Measurements from ENCODE around the gene CSNK1A1L. TPM values are rescaled to one million over a fixed set of nuclear protein-coding genes. Genes with fewer than 3 reads are reported as not detected.

The CSNK1A1L gene
- total RNA-seq, 1 experiment from 2014 or later = not detected

DNA sequence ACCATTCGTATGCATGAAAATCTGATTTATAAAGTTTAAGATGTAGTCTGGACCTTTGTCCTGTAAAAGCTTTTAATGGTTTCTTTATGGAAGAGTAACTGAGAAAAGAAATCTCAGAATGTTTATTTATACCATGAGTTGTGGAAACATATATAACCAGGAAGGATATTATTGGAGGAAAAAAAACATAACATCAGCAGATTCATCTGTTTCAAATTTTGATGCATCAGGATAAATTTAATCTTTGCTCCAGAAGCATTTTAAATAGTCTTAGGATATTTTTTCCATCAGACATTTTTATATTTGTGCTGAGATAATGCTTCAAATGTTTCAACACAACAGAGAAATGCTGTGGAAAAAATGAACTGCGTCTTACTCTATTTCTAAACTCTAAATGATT is 31.2 kb upstream of the CSNK1A1L start:
- intact Hi-C loops (cut with micrococcal nuclease; ENCODE audit: unreplicated experiment) = no loop called here
- no TSS peak for BruUV-seq (replicated peaks)
- ATAC-seq = no peak
- ChIA-PET POLR2A (no interaction called here), CTCF (no interaction called here)
- Histone ChIP-seq H3K36me3 (ENCODE audit: control insufficient read depth, insufficient read depth, low read length) (no peaks in the 10 kb centered on the region; the same call in 1 of the 2 replicates), H3K4me1 (ENCODE audit: control insufficient read depth, insufficient read depth, low read length) (no peaks in the 10 kb centered on the region), H3K9me3 (ENCODE audit: control insufficient read depth, insufficient read depth, low read depth, low read length) (no peaks in the 10 kb centered on the region), H3K27me3 (ENCODE audit: control insufficient read depth, insufficient read depth, low read length) (no peaks in the 10 kb centered on the region), H3K27ac (ENCODE audit: low read length) (no peak overlapping the region), H3K4me3 (ENCODE audit: low read depth in 2 of 2, low read length in 2 of 2) (no peak overlapping the region)
- TF ChIP-seq, protein P1, sequence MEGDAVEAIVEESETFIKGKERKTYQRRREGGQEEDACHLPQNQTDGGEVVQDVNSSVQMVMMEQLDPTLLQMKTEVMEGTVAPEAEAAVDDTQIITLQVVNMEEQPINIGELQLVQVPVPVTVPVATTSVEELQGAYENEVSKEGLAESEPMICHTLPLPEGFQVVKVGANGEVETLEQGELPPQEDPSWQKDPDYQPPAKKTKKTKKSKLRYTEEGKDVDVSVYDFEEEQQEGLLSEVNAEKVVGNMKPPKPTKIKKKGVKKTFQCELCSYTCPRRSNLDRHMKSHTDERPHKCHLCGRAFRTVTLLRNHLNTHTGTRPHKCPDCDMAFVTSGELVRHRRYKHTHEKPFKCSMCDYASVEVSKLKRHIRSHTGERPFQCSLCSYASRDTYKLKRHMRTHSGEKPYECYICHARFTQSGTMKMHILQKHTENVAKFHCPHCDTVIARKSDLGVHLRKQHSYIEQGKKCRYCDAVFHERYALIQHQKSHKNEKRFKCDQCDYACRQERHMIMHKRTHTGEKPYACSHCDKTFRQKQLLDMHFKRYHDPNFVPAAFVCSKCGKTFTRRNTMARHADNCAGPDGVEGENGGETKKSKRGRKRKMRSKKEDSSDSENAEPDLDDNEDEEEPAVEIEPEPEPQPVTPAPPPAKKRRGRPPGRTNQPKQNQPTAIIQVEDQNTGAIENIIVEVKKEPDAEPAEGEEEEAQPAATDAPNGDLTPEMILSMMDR (IDR thresholded peaks at IDR 0.05) = no peak
- TF ChIP-seq SIN3A (IDR thresholded peaks at IDR 0.05; ENCODE audit: borderline replicate concordance, insufficient read depth, low read depth, low read length) (no peak), POLR2AphosphoS5 (IDR thresholded peaks at IDR 0.05; ENCODE audit: low read depth, low read length) (no peak), TCF7L2 (IDR thresholded peaks at IDR 0.05; ENCODE audit: low read depth, low read length) (no peak)
- TF ChIP-seq, protein P2, sequence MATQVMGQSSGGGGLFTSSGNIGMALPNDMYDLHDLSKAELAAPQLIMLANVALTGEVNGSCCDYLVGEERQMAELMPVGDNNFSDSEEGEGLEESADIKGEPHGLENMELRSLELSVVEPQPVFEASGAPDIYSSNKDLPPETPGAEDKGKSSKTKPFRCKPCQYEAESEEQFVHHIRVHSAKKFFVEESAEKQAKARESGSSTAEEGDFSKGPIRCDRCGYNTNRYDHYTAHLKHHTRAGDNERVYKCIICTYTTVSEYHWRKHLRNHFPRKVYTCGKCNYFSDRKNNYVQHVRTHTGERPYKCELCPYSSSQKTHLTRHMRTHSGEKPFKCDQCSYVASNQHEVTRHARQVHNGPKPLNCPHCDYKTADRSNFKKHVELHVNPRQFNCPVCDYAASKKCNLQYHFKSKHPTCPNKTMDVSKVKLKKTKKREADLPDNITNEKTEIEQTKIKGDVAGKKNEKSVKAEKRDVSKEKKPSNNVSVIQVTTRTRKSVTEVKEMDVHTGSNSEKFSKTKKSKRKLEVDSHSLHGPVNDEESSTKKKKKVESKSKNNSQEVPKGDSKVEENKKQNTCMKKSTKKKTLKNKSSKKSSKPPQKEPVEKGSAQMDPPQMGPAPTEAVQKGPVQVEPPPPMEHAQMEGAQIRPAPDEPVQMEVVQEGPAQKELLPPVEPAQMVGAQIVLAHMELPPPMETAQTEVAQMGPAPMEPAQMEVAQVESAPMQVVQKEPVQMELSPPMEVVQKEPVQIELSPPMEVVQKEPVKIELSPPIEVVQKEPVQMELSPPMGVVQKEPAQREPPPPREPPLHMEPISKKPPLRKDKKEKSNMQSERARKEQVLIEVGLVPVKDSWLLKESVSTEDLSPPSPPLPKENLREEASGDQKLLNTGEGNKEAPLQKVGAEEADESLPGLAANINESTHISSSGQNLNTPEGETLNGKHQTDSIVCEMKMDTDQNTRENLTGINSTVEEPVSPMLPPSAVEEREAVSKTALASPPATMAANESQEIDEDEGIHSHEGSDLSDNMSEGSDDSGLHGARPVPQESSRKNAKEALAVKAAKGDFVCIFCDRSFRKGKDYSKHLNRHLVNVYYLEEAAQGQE (IDR thresholded peaks at IDR 0.05; ENCODE audit: insufficient read depth in 1 of 2, low read depth in 2 of 2, low read length in 1 of 2) = no peak
- in situ Hi-C loops (cut with HindIII; ENCODE audit: low pct_unique_long_range_greater_than_20kb, low sequenced_read_pairs) = no loop called here
- DNase-seq (ENCODE audit: low read depth, low spot score) = no peak

DNA sequence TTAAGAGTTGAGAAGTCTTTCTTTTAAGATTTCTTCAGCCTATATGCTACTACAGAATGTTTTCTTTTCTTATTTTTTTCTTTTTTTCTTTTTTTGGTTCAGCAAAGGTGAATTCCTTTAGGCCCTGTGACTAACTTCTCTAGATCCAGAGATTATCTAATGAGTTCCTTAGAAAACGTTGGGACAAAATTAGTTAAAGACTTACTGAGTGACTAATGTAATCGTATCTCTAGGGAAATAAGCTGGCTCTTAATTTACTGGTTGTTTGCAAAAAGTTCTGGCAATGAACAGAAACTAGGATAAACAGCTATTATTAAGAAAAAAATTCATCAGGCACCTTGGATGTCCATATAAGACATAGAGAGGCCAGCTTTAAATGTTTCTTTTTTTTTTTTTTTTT is 30.7 kb upstream of the CSNK1A1L start:
- H3K36me3 ChIP-seq (ENCODE audit: control insufficient read depth, insufficient read depth, low read length) = no peaks in the 10 kb centered on the region; the same call in 1 of the 2 replicates
- H3K27me3 ChIP-seq (ENCODE audit: control insufficient read depth, insufficient read depth, low read length) = no peaks in the 10 kb centered on the region
- DNase-seq (ENCODE audit: low read depth, low spot score) (no peak), ATAC-seq (no peak)
- intact Hi-C loops (cut with micrococcal nuclease; ENCODE audit: unreplicated experiment) = no loop called here
- BruUV-seq (replicated peaks) = no TSS peak
- H3K27ac ChIP-seq (ENCODE audit: low read length) = no peak overlapping the region
- ChIA-PET CTCF (no interaction called here), POLR2A (no interaction called here)
- no peaks in the 10 kb centered on the region for H3K9me3 ChIP-seq (ENCODE audit: control insufficient read depth, insufficient read depth, low read depth, low read length)
- no peaks in the 10 kb centered on the region for H3K4me1 ChIP-seq (ENCODE audit: control insufficient read depth, insufficient read depth, low read length)
- in situ Hi-C loops (cut with HindIII; ENCODE audit: low pct_unique_long_range_greater_than_20kb, low sequenced_read_pairs) = no loop called here
- TF ChIP-seq TCF7L2 (IDR thresholded peaks at IDR 0.05; ENCODE audit: low read depth, low read length) (no peak), POLR2AphosphoS5 (IDR thresholded peaks at IDR 0.05; ENCODE audit: low read depth, low read length) (no peak), SIN3A (IDR thresholded peaks at IDR 0.05; ENCODE audit: borderline replicate concordance, insufficient read depth, low read depth, low read length) (no peak)
- TF ChIP-seq, protein P1 (IDR thresholded peaks at IDR 0.05) = no peak
- TF ChIP-seq, protein P2 (IDR thresholded peaks at IDR 0.05; ENCODE audit: insufficient read depth in 1 of 2, low read depth in 2 of 2, low read length in 1 of 2) = no peak
- H3K4me3 ChIP-seq (ENCODE audit: low read depth in 2 of 2, low read length in 2 of 2) = no peak overlapping the region
